H9 (cell line): ENCODE measurements around the gene HUWE1. TPM values are rescaled to one million over a fixed set of nuclear protein-coding genes. Genes with fewer than 3 reads are reported as not detected.

Experiments
- DNase-seq: peaks from one replicate; pipeline ENCODE4 v3.0.0-alpha.2; 2017
- H2AFZ ChIP-seq: one replicate; pipeline ENCODE4 v1.6.1; 2013; ENCODE audit warnings: mild to moderate bottlenecking, low read length, control low read depth, moderate library complexity
- H2AK5ac ChIP-seq: 2 replicates; pipeline ENCODE4 v1.6.1; 2013; ENCODE audit warnings: low read length, control low read depth, mixed read lengths; ENCODE audit not compliant: insufficient read length
- H2BK120ac ChIP-seq: one replicate; pipeline ENCODE4 v1.6.1; 2013; ENCODE audit warnings: low read depth, mild to moderate bottlenecking, low read length, control low read depth, inconsistent platforms; ENCODE audit not compliant: poor library complexity, severe bottlenecking
- H2BK12ac ChIP-seq: 2 replicates; pipeline ENCODE4 v1.6.1; 2013; ENCODE audit warnings: low read length, control low read depth, mixed read lengths, low read depth; ENCODE audit not compliant: insufficient read length
- H2BK15ac ChIP-seq: 2 replicates; pipeline ENCODE4 v1.6.1; 2013; ENCODE audit warnings: low read depth, low read length, control low read depth
- H2BK20ac ChIP-seq: one replicate; pipeline ENCODE4 v1.6.1; 2013; ENCODE audit warnings: low read depth, mild to moderate bottlenecking, low read length, control low read depth, inconsistent platforms; ENCODE audit not compliant: poor library complexity, severe bottlenecking
- H2BK5ac ChIP-seq: 2 replicates; pipeline ENCODE4 v1.6.1; 2013; ENCODE audit warnings: low read length, control low read depth, mixed read lengths; ENCODE audit not compliant: insufficient read length
- H3K14ac ChIP-seq: 2 replicates; pipeline ENCODE4 v1.6.1; 2013; ENCODE audit warnings: low read length, control low read depth; ENCODE audit not compliant: insufficient read depth
- H3K18ac ChIP-seq: 2 replicates; pipeline ENCODE4 v1.6.1; 2013; ENCODE audit warnings: low read depth, mild to moderate bottlenecking, mixed read lengths, low read length, control low read depth; ENCODE audit not compliant: insufficient read length
- H3K23ac ChIP-seq: 2 replicates; pipeline ENCODE4 v1.6.1; 2013; ENCODE audit warnings: low read length, control low read depth, mixed read lengths, low read depth; ENCODE audit not compliant: insufficient read length
- H3K23me2 ChIP-seq: 2 replicates; pipeline ENCODE4 v1.6.1; 2013; ENCODE audit warnings: low read depth, mild to moderate bottlenecking, mixed read lengths, low read length, control low read depth; ENCODE audit not compliant: insufficient read length, poor library complexity, severe bottlenecking
- H3K27ac ChIP-seq: 2 replicates; pipeline ENCODE4 v1.5.1; 2013; ENCODE audit warnings: low read length, control low read depth, mixed read lengths, low read depth; ENCODE audit not compliant: insufficient read length
- H3K27me3 ChIP-seq: 2 replicates; pipeline ENCODE4 v1.6.1; 2013; ENCODE audit warnings: low read length, control low read depth, inconsistent platforms; ENCODE audit not compliant: insufficient read depth
- H3K4ac ChIP-seq: 2 replicates; pipeline ENCODE4 v1.6.1; 2013; ENCODE audit warnings: low read depth, mild to moderate bottlenecking, control low read depth, inconsistent platforms, low read length, moderate library complexity
- H3K4me1 ChIP-seq: 2 replicates; pipeline ENCODE4 v1.6.1; 2013; ENCODE audit warnings: low read length, control low read depth, inconsistent platforms; ENCODE audit not compliant: insufficient read depth
- H3K4me2 ChIP-seq: 2 replicates; pipeline ENCODE4 v1.6.1; 2013; ENCODE audit warnings: low read length, control low read depth, mixed read lengths; ENCODE audit not compliant: insufficient read length, insufficient read depth
- H3K56ac ChIP-seq: 2 replicates; pipeline ENCODE4 v1.6.1; 2013; ENCODE audit warnings: low read depth, mild to moderate bottlenecking, mixed read lengths, low read length, control low read depth; ENCODE audit not compliant: insufficient read length
- H3K79me1 ChIP-seq: 2 replicates; pipeline ENCODE4 v1.6.1; 2013; ENCODE audit warnings: low read depth, mild to moderate bottlenecking, moderate library complexity, low read length, control low read depth, inconsistent platforms; ENCODE audit not compliant: insufficient read depth, poor library complexity, severe bottlenecking
- H3K79me2 ChIP-seq: 2 replicates; pipeline ENCODE4 v1.6.1; 2013; ENCODE audit warnings: low read length, control low read depth, inconsistent platforms; ENCODE audit not compliant: insufficient read depth
- H3K9ac ChIP-seq: 2 replicates; pipeline ENCODE4 v1.6.1; 2013; ENCODE audit warnings: low read length, control low read depth, mixed read lengths; ENCODE audit not compliant: insufficient read length; ENCODE audit errors: extremely low read depth
- H3K9me3 ChIP-seq: one replicate; pipeline ENCODE4 v1.6.1; 2013; ENCODE audit warnings: low read depth, low read length, inconsistent platforms; ENCODE audit not compliant: control insufficient read depth
- H3T11ph ChIP-seq: one replicate; pipeline ENCODE4 v1.6.1; 2013; ENCODE audit warnings: mild to moderate bottlenecking, low read length, control low read depth, inconsistent platforms
- H4K20me1 ChIP-seq: one replicate; pipeline ENCODE4 v1.6.1; 2013; ENCODE audit not compliant: control insufficient read depth, insufficient read length, insufficient read depth
- H4K5ac ChIP-seq: 2 replicates; pipeline ENCODE4 v1.6.1; 2013; ENCODE audit warnings: low read depth, mild to moderate bottlenecking, mixed read lengths, low read length, control low read depth; ENCODE audit not compliant: insufficient read length
- H4K8ac ChIP-seq: replicated peaks from 2 replicates; pipeline ENCODE4 v1.6.1; 2013; ENCODE audit warnings: low read length, control low read depth, mixed read lengths, low read depth; ENCODE audit not compliant: insufficient read length
- H4K91ac ChIP-seq: 2 replicates; pipeline ENCODE4 v1.6.1; 2013; ENCODE audit warnings: low read depth, mild to moderate bottlenecking, moderate library complexity, mixed read lengths, low read length, control low read depth; ENCODE audit not compliant: insufficient read length
- H3K27ac Mint-ChIP-seq, 3 experiments: 2 replicates in 2 of 3; 3 replicates in 1 of 3; pipeline ENCODE4 v1.8.0; 2020 to 2021; ENCODE audit warnings: mixed read lengths in 3 of 3, mild to moderate bottlenecking in 1 of 3, moderate library complexity in 1 of 3
- H3K27me3 Mint-ChIP-seq: 2 replicates; pipeline ENCODE4 v1.8.0; 2021; ENCODE audit warnings: low read depth, mild to moderate bottlenecking, moderate library complexity, mixed read lengths
- H3K36me3 Mint-ChIP-seq, 3 experiments: 2 replicates in 2 of 3; 3 replicates in 1 of 3; pipeline ENCODE4 v1.8.0; 2020 to 2021; ENCODE audit warnings: low read depth in 3 of 3, mixed read lengths in 3 of 3; ENCODE audit not compliant: insufficient read depth in 1 of 3
- H3K4me1 Mint-ChIP-seq, 2 experiments: 2 replicates each; pipeline ENCODE4 v1.8.0; 2020; ENCODE audit warnings: mixed read lengths in 2 of 2
- H3K4me3 Mint-ChIP-seq, 2 experiments: 2 replicates in 1 of 2; 3 replicates in 1 of 2; pipeline ENCODE4 v1.8.0; 2020 to 2021; ENCODE audit warnings: mild to moderate bottlenecking in 2 of 2, mixed read lengths in 2 of 2, moderate library complexity in 1 of 2
- H3K9me3 Mint-ChIP-seq, 2 experiments: 2 replicates in 1 of 2; 3 replicates in 1 of 2; pipeline ENCODE4 v1.8.0; 2020; ENCODE audit warnings: mild to moderate bottlenecking in 2 of 2, mixed read lengths in 2 of 2, moderate library complexity in 1 of 2
- WGBS: extraction: QIAGEN DNeasy Blood & Tissue Kit; methylation state at CpG from one replicate; pipeline ENCODE4 v1.1.7; 2013; ENCODE audit warnings: missing lambda C conversion rate, low lambda C conversion rate, mixed read lengths; ENCODE audit not compliant: insufficient read length; ENCODE audit errors: extremely low coverage; 5-methylcytosine and 5-hydroxymethylcytosine counted together
- total RNA-seq: library from RNA; stranded (reverse); gene quantifications from 2 replicates; pipeline ENCODE4 v1.2.1, GENCODE V29; 2021
- TF ChIP-seq, protein P1 (sequence below): fragments of 200-600 bp; sonication (generic); conservative IDR thresholded peaks from 3 replicates; pipeline ENCODE4 v1.8.0; 2021; ENCODE audit warnings: antibody characterized with exemption, mild to moderate bottlenecking

The HUWE1 gene
- total RNA-seq, 1 experiment from 2014 or later: 230 TPM

DNA sequence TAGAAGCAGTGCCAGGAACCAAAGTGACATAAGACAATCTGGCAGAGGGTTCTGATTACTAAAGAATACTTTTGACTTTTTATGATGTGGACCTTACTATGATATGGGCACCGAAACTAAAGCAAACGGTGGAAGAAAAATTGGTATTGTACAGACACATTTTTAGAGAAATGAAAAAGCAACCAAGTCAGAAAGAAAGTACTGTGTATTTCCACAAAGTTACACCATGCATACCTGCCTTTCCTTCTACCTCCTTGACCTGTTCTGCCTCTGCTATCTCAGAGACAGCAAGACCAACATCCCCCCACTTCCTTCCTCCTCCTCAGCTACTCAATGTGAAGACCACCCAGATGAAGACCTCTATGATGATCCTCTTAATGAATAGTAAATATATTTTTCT, 88.3 kb downstream of the HUWE1 start:
- Histone ChIP-seq H3K27me3 (no peaks in the 10 kb centered on the region), H4K8ac (no peak overlapping the region), H4K91ac (no peak overlapping the region), H2BK12ac (no peak overlapping the region), H2BK15ac (no peak overlapping the region), H2AFZ (no peak overlapping the region), H3K4me1 (no peaks in the 10 kb centered on the region), H2AK5ac (no peak overlapping the region), H3K9me3 (peaks cover 28% of the 10 kb centered on the region), H3K4me2 (no peak overlapping the region), H4K5ac (no peak overlapping the region), H3K4ac (no peak overlapping the region), H3K56ac (no peak overlapping the region), H3K27ac (no peak overlapping the region), H3K14ac (no peak overlapping the region), H4K20me1 (no peaks in the 10 kb centered on the region), H3K79me2 (no peaks in the 10 kb centered on the region), H3K18ac (no peak overlapping the region), H3T11ph (no peak overlapping the region), H2BK20ac (no peak overlapping the region), H2BK120ac (no peak overlapping the region), H3K23me2 (no peaks in the 10 kb centered on the region), H2BK5ac (no peak overlapping the region), H3K79me1 (no peaks in the 10 kb centered on the region), H3K23ac (no peak overlapping the region), H3K9ac (no peak overlapping the region)
- no peaks in the 10 kb centered on the region for H3K27me3 Mint-ChIP-seq
- H3K27ac Mint-ChIP-seq: no peak overlapping the region
- TF ChIP-seq, protein P1, sequence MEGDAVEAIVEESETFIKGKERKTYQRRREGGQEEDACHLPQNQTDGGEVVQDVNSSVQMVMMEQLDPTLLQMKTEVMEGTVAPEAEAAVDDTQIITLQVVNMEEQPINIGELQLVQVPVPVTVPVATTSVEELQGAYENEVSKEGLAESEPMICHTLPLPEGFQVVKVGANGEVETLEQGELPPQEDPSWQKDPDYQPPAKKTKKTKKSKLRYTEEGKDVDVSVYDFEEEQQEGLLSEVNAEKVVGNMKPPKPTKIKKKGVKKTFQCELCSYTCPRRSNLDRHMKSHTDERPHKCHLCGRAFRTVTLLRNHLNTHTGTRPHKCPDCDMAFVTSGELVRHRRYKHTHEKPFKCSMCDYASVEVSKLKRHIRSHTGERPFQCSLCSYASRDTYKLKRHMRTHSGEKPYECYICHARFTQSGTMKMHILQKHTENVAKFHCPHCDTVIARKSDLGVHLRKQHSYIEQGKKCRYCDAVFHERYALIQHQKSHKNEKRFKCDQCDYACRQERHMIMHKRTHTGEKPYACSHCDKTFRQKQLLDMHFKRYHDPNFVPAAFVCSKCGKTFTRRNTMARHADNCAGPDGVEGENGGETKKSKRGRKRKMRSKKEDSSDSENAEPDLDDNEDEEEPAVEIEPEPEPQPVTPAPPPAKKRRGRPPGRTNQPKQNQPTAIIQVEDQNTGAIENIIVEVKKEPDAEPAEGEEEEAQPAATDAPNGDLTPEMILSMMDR: no peak
- no peak for DNase-seq
- H3K36me3 Mint-ChIP-seq: peaks cover 35 to 83% (median 54%) of the 10 kb centered on the region in 3 experiments
- WGBS: no CpG with 5 or more reads among the region's 2 CpGs
- peaks cover 40 to 53% of the 10 kb centered on the region in 2 experiments for H3K9me3 Mint-ChIP-seq
- H3K4me3 Mint-ChIP-seq: no peak overlapping the region
- no peaks in the 10 kb centered on the region for H3K4me1 Mint-ChIP-seq
